Upper lobe of right lung (tissue), 1 donor: ENCODE data around the gene ZNF618. TPM values are rescaled to one million over a fixed set of nuclear protein-coding genes. Genes with fewer than 3 reads are reported as not detected.

Experiments used
- ATAC-seq: fragments of 200-7000 bp; cut with Tn5 transposase; one replicate; pipeline ENCODE4 v1.9.1; 2020; ENCODE audit warnings: mild to moderate bottlenecking, moderate library complexity
- DNase-seq: peaks from one replicate; pipeline ENCODE4 v3.0.0-alpha.2; 2020
- H3K27ac ChIP-seq: fragments of 200-600 bp; one replicate; pipeline ENCODE4 v1.8.0; 2022
- H3K27me3 ChIP-seq: fragments of 200-600 bp; one replicate; pipeline ENCODE4 v1.8.0; 2022; ENCODE audit warnings: mild to moderate bottlenecking
- H3K36me3 ChIP-seq: fragments of 200-600 bp; one replicate; pipeline ENCODE4 v1.8.0; 2022
- H3K4me1 ChIP-seq: fragments of 200-600 bp; one replicate; pipeline ENCODE4 v1.8.0; 2022
- H3K4me3 ChIP-seq: fragments of 200-600 bp; one replicate; pipeline ENCODE4 v1.8.0; 2022; ENCODE audit warnings: mild to moderate bottlenecking
- H3K9me3 ChIP-seq: fragments of 200-600 bp; one replicate; pipeline ENCODE4 v1.8.0; 2022
- CTCF ChIP-seq: fragments of 200-600 bp; IDR thresholded peaks from one replicate; pipeline ENCODE4 v1.8.0; 2022; ENCODE audit warnings: antibody characterized with exemption
- intact Hi-C: fragments of 100-400 bp; cut with DNase I; formaldehyde crosslinking; loops from one replicate; pipeline ENCODE4 v1.11.0; 2022
- total RNA-seq: library from RNA; stranded (reverse); fragmentation: NEBNext Ultra II Directional; extraction: Animal tissue kit (Norgen Biotek cat#: 25700); gene quantifications from one replicate; pipeline ENCODE4 v1.2.1, GENCODE V29; 2021
- donor health status: DM: no; HTN: yes; CAD: no; lungs with severe emphysema.

The ZNF618 gene
- total RNA-seq, 1 donor from 2014 or later, result 9.8 TPM

- H3K27me3 ChIP-seq, result no peaks in the 10 kb centered on the region
- no peak overlapping the region for H3K27ac ChIP-seq
- no peak for ATAC-seq
- H3K9me3 ChIP-seq, result no peaks in the 10 kb centered on the region
- peaks cover 4% of the 10 kb centered on the region for H3K4me1 ChIP-seq
- TF ChIP-seq CTCF, result no peak
- H3K36me3 ChIP-seq, result no peaks in the 10 kb centered on the region
- H3K4me3 ChIP-seq, result no peak overlapping the region
- DNase-seq, result peak; percentile 32
- intact Hi-C loops, result no loop called here
These were observed 208.4 kb downstream of the ZNF618 start for GRCh38 chr9:114084282-114085073.

GRCh38 chr9:114085387-114085789 is 209.3 kb downstream of the ZNF618 start:
- Histone ChIP-seq H3K4me1 (peaks cover 4% of the 10 kb centered on the region), H3K9me3 (no peaks in the 10 kb centered on the region), H3K4me3 (no peak overlapping the region), H3K27ac (no peak overlapping the region), H3K27me3 (no peaks in the 10 kb centered on the region), H3K36me3 (no peaks in the 10 kb centered on the region)
- ATAC-seq (no peak), DNase-seq (no peak)
- TF ChIP-seq CTCF, result no peak
- intact Hi-C loops, result no loop called here

- Histone ChIP-seq H3K9me3 (no peaks in the 10 kb centered on the region), H3K4me3 (no peak overlapping the region), H3K36me3 (no peaks in the 10 kb centered on the region), H3K27ac (no peak overlapping the region), H3K27me3 (no peaks in the 10 kb centered on the region), H3K4me1 (no peaks in the 10 kb centered on the region)
- intact Hi-C loops, result no loop called here
- ATAC-seq (no peak), DNase-seq (no peak)
- TF ChIP-seq CTCF, result no peak
These were observed 209.9 kb downstream of the ZNF618 start for GRCh38 chr9:114086009-114086408.

GRCh38 chr9:114086607-114087006 is 210.5 kb downstream of the ZNF618 start:
- no peak for TF ChIP-seq CTCF
- no peaks in the 10 kb centered on the region for H3K9me3 ChIP-seq
- H3K4me1 ChIP-seq, result no peaks in the 10 kb centered on the region
- no peaks in the 10 kb centered on the region for H3K27me3 ChIP-seq
- no peak for ATAC-seq
- no peak overlapping the region for H3K4me3 ChIP-seq
- intact Hi-C loops, result no loop called here
- H3K27ac ChIP-seq, result no peak overlapping the region
- no peaks in the 10 kb centered on the region for H3K36me3 ChIP-seq
- no peak for DNase-seq

GRCh38 chr9:114087721-114088120 is 211.6 kb downstream of the ZNF618 start:
- ATAC-seq, result no peak
- H3K27ac ChIP-seq, result no peak overlapping the region
- H3K4me1 ChIP-seq, result no peaks in the 10 kb centered on the region
- no peak for DNase-seq
- no peaks in the 10 kb centered on the region for H3K27me3 ChIP-seq
- no peaks in the 10 kb centered on the region for H3K9me3 ChIP-seq
- no peaks in the 10 kb centered on the region for H3K36me3 ChIP-seq
- TF ChIP-seq CTCF, result no peak
- H3K4me3 ChIP-seq, result no peak overlapping the region
- intact Hi-C loops, result no loop called here
